Panc1 (cell line): Measurements from ENCODE around the gene JPT2.

Source experiments
- CTCF ChIP-seq: fragments of 450-650 bp; IDR thresholded peaks from 2 replicates; pipeline ENCODE4 v1.5.1; 2017; ENCODE audit warnings: mild to moderate bottlenecking
- POLR2AphosphoS5 ChIP-seq: IDR thresholded peaks from 2 replicates; pipeline ENCODE4 v1.6.1; 2012; ENCODE audit warnings: mild to moderate bottlenecking, low read depth, low read length, moderate library complexity
- SIN3A ChIP-seq: IDR thresholded peaks from 2 replicates; pipeline ENCODE4 v1.6.1; 2012; ENCODE audit warnings: low read depth, mild to moderate bottlenecking, low read length, moderate library complexity, borderline replicate concordance; ENCODE audit not compliant: insufficient read depth
- TF ChIP-seq, protein P1 (sequence below), 2 experiments: IDR thresholded peaks; 2 replicates each; pipeline ENCODE4 v1.6.1; 2011 to 2012; ENCODE audit warnings: low read depth in 2 of 2, control low read depth in 1 of 2, low read length in 1 of 2, mild to moderate bottlenecking in 1 of 2, moderate library complexity in 1 of 2; ENCODE audit not compliant: insufficient read depth in 1 of 2

DNA sequence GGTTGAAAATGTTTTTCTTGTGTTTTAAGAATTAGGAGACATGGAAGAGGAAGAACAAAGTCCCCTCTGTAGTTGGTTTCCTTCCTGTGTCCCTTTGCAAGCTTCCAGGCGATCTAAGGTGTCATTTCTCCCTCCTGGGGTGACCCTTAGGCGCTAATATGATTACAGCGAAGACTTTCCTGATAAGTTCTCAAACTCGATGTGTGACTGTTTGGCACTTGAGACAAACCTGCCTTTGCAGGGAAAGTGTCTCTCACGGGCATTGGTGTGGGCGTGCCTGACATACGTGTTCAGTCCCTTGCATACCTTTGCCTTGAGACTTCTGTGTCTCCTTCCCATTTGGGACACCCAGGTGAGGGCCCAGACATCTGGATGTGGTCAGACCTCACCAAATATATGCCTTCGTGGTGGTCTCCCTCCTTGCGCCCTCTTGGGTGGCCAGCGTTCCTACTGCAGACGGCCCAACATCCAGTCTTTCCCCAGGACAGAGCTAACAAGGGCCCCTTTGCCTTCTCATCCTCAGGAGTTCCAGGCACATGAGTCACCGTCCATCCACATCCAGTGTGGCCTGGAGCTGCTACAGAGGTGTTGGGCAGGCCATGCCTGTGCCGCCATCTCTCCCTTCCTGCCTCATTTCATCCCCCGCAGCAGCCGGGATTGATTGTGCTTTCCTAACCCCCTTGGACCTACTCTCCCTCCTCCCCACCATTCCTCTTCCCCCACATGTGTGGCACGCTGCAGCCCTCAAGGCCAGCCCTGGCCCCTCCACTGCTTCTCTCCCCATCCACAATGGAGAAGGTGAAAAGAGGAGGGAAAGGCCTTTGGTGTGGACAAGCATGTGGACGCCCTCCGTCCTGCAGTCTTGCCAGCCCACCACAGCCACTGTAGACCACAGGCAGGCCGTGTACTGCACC is 3.1 kb upstream of the JPT2 start:
- no peak for TF ChIP-seq CTCF
- TF ChIP-seq SIN3A, result no peak
- TF ChIP-seq, protein P1, sequence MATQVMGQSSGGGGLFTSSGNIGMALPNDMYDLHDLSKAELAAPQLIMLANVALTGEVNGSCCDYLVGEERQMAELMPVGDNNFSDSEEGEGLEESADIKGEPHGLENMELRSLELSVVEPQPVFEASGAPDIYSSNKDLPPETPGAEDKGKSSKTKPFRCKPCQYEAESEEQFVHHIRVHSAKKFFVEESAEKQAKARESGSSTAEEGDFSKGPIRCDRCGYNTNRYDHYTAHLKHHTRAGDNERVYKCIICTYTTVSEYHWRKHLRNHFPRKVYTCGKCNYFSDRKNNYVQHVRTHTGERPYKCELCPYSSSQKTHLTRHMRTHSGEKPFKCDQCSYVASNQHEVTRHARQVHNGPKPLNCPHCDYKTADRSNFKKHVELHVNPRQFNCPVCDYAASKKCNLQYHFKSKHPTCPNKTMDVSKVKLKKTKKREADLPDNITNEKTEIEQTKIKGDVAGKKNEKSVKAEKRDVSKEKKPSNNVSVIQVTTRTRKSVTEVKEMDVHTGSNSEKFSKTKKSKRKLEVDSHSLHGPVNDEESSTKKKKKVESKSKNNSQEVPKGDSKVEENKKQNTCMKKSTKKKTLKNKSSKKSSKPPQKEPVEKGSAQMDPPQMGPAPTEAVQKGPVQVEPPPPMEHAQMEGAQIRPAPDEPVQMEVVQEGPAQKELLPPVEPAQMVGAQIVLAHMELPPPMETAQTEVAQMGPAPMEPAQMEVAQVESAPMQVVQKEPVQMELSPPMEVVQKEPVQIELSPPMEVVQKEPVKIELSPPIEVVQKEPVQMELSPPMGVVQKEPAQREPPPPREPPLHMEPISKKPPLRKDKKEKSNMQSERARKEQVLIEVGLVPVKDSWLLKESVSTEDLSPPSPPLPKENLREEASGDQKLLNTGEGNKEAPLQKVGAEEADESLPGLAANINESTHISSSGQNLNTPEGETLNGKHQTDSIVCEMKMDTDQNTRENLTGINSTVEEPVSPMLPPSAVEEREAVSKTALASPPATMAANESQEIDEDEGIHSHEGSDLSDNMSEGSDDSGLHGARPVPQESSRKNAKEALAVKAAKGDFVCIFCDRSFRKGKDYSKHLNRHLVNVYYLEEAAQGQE (IDR thresholded peaks at IDR 0.05; ENCODE audit: insufficient read depth in 1 of 2, low read depth in 2 of 2, low read length in 1 of 2), result no peak
- TF ChIP-seq POLR2AphosphoS5, result no peak
